HCT116 (cell line): Measurements from ENCODE around the gene TAS1R1. TPM values are rescaled to one million over a fixed set of nuclear protein-coding genes. Genes with fewer than 3 reads are reported as not detected.

ENCODE experiments used
- ATAC-seq: fragments of 200-7000 bp; cut with Tn5 transposase; 2 replicates; pipeline ENCODE4 v1.9.1; 2020; ENCODE audit warnings: mild to moderate bottlenecking, moderate library complexity
- BruUV-seq: library from RNA; stranded (reverse); fragments of 400-500 nt; replicated peaks from 2 replicates; lab custom pipeline; 2021; lab: Mats Ljungman, UMichigan
- CTCF ChIA-PET: fragments of 300-600 bp; sonication (Branson Sonifier 250); formaldehyde crosslinking; loops from one replicate; lab custom pipeline; 2021; ENCODE audit warnings: antibody characterized with exemption; lab: Charles Lee
- POLR2A ChIA-PET: fragments of 300-600, 350-600 bp; sonication (Branson Sonifier 250); formaldehyde crosslinking; loops from one replicate; lab custom pipeline; 2021; ENCODE audit warnings: antibody characterized with exemption; lab: Charles Lee
- RAD21 ChIA-PET, 2 experiments: fragments of 300-600 bp; sonication (Branson Sonifier 250); formaldehyde crosslinking; loops; one replicate each; lab custom pipeline; 2023; ENCODE audit warnings: low total read pairs in 2 of 2; ENCODE audit not compliant: uncharacterized antibody in 2 of 2, unreplicated experiment in 2 of 2, low non-redundant PET in 1 of 2; lab: Charles Lee
- DNase-seq: peaks from one replicate; pipeline ENCODE4 v3.0.0-alpha.2; 2010; ENCODE audit warnings: low read depth, low spot score
- H2AFZ ChIP-seq: fragments of 200-600 bp; shearing (Covaris generic), sonication (generic); 2 replicates; pipeline ENCODE4 v1.6.1; 2017; ENCODE audit warnings: low read depth, mixed run types, mixed read lengths, antibody characterized with exemption, low read length; ENCODE audit not compliant: poor library complexity, severe bottlenecking
- H3K27ac ChIP-seq: 2 replicates; pipeline ENCODE4 v1.5.1; 2012; ENCODE audit warnings: low read depth, low read length
- H3K27me3 ChIP-seq: fragments of 200-600 bp; sonication (generic); 2 replicates; pipeline ENCODE4 v1.6.1; 2016; ENCODE audit warnings: mixed run types, low read length, mixed read lengths; ENCODE audit not compliant: insufficient read depth
- H3K36me3 ChIP-seq, 2 experiments: fragments of 200-500 bp in 1 of 2; fragments of 200-600 bp in 1 of 2; sonication (Bioruptor generic) in 1 of 2; sonication (generic) in 1 of 2; 2 replicates each; pipeline versions ENCODE4 v1.5.1 to v1.6.1; 2014 to 2016; ENCODE audit warnings: low read length in 2 of 2, inconsistent platforms in 1 of 2, mixed read lengths in 1 of 2, mixed run types in 1 of 2; ENCODE audit not compliant: insufficient read depth in 2 of 2, control insufficient read depth in 1 of 2
- H3K4me1 ChIP-seq, 2 experiments: fragments of 200-600 bp in 1 of 2; sonication (generic) in 1 of 2; 2 replicates each; pipeline versions ENCODE4 v1.5.1 to v1.6.1; 2012 to 2017; ENCODE audit warnings: low read length in 2 of 2, inconsistent platforms in 1 of 2, mild to moderate bottlenecking in 1 of 2, mixed read lengths in 1 of 2, mixed run types in 1 of 2, moderate library complexity in 1 of 2; ENCODE audit not compliant: insufficient read depth in 2 of 2, control insufficient read depth in 1 of 2
- H3K4me2 ChIP-seq: fragments of 200-600 bp; sonication (generic); 2 replicates; pipeline ENCODE4 v1.6.1; 2017; ENCODE audit warnings: mixed run types, low read length, mixed read lengths
- H3K4me3 ChIP-seq, 2 experiments: fragments of 200-600 bp in 1 of 2; sonication (generic) in 1 of 2; replicated peaks in 1 of 2; 2 replicates each; pipeline ENCODE4 v1.5.1; 2011 to 2016; ENCODE audit warnings: low read length in 2 of 2, control low read depth in 1 of 2, low read depth in 1 of 2, mild to moderate bottlenecking in 1 of 2, mixed read lengths in 1 of 2, mixed run types in 1 of 2
- H3K79me2 ChIP-seq: fragments of 200-600 bp; sonication (generic); 2 replicates; pipeline ENCODE4 v1.6.1; 2017; ENCODE audit warnings: mild to moderate bottlenecking, mixed run types, low read length, moderate library complexity, mixed read lengths; ENCODE audit not compliant: insufficient read depth
- H3K9ac ChIP-seq: fragments of 200-600 bp; sonication (generic); 2 replicates; pipeline ENCODE4 v1.6.1; 2016; ENCODE audit warnings: low read length, mixed read lengths
- H3K9me2 ChIP-seq: fragments of 200-600 bp; sonication (generic), shearing (Covaris generic); 2 replicates; pipeline ENCODE4 v1.6.1; 2017; ENCODE audit warnings: mixed run types, mild to moderate bottlenecking, moderate library complexity; ENCODE audit not compliant: insufficient read depth
- H3K9me3 ChIP-seq, 2 experiments: fragments of 200-500 bp in 1 of 2; fragments of 200-600 bp in 1 of 2; sonication (Bioruptor generic) in 1 of 2; sonication (generic) in 1 of 2; 2 replicates each; pipeline ENCODE4 v1.6.1; 2014 to 2017; ENCODE audit warnings: low read length in 2 of 2, mixed read lengths in 2 of 2, inconsistent platforms in 1 of 2, low read depth in 1 of 2, mild to moderate bottlenecking in 1 of 2, mixed run types in 1 of 2, moderate library complexity in 1 of 2; ENCODE audit not compliant: control insufficient read depth in 1 of 2, insufficient read depth in 1 of 2
- H4K20me1 ChIP-seq: fragments of 200-600 bp; sonication (generic), shearing (Covaris generic); 2 replicates; pipeline ENCODE4 v1.6.1; 2017; ENCODE audit warnings: mixed run types, mild to moderate bottlenecking, moderate library complexity; ENCODE audit not compliant: insufficient read depth
- FOSL1 ChIP-seq: IDR thresholded peaks from 2 replicates; pipeline ENCODE4 v1.6.1; 2012; ENCODE audit warnings: low read depth
- JUND ChIP-seq: IDR thresholded peaks from 2 replicates; pipeline ENCODE4 v1.6.1; 2012
- MAX ChIP-seq: IDR thresholded peaks from 2 replicates; pipeline ENCODE4 v1.6.1; 2012
- POLR2A ChIP-seq: IDR thresholded peaks from 2 replicates; pipeline ENCODE4 v1.7.0; 2011; ENCODE audit warnings: borderline replicate concordance; ENCODE audit not compliant: insufficient read depth, insufficient read length; ENCODE audit errors: extremely low read depth
- ZBTB33 ChIP-seq: IDR thresholded peaks from 2 replicates; pipeline ENCODE4 v1.6.1; 2011; ENCODE audit warnings: mild to moderate bottlenecking, low read length, moderate library complexity; ENCODE audit not compliant: insufficient replicate concordance; ENCODE audit errors: extremely low read depth
- ZNF274 ChIP-seq: fragments of 200-500 bp; sonication (Bioruptor generic); IDR thresholded peaks from 2 replicates; pipeline ENCODE4 v1.6.1; 2014; ENCODE audit warnings: mild to moderate bottlenecking, low read depth, low read length, inconsistent platforms
- intact Hi-C: fragments of 100-400 bp; cut with micrococcal nuclease; formaldehyde crosslinking; loops from 2 replicates; pipeline ENCODE4 v1.10.0; 2022
- total RNA-seq: library from RNA; stranded (reverse); gene quantifications from one replicate; pipeline ENCODE4 v1.2.1, GENCODE V29; 2021; ENCODE audit not compliant: unreplicated experiment

The TAS1R1 gene
- total RNA-seq, 1 experiment from 2014 or later: not detected

- no peak for ATAC-seq
- no TSS peak for BruUV-seq
- H3K36me3 ChIP-seq: peaks cover 22 to 80% of the 10 kb centered on the region in 2 experiments; a peak in 3 of 4 replicates
Observed at GRCh38 chr1:6596351-6596750, 41.2 kb downstream of the TAS1R1 start.

More at GRCh38 chr1:6596351-6596750, 41.2 kb downstream of the TAS1R1 start:
- intact Hi-C loops: no loop called here
- ChIA-PET CTCF (no interaction called here), RAD21 (no interaction called here), POLR2A (no interaction called here)
- H3K9me3 ChIP-seq: no peaks in the 10 kb centered on the region
- H3K27me3 ChIP-seq: no peaks in the 10 kb centered on the region
- no peak for TF ChIP-seq ZNF274
- no peak for TF ChIP-seq MAX
- no peak for TF ChIP-seq POLR2A
- TF ChIP-seq FOSL1: no peak
- TF ChIP-seq JUND: no peak
- no peak for TF ChIP-seq ZBTB33
- no peak overlapping the region for H3K4me2 ChIP-seq
- no peak for DNase-seq
- H3K9ac ChIP-seq: no peak overlapping the region
- H3K4me3 ChIP-seq: no peak overlapping the region
- peaks cover 14% of the 10 kb centered on the region; the same call in 1 of the 2 replicates for H4K20me1 ChIP-seq
- H3K79me2 ChIP-seq: peaks cover 89% of the 10 kb centered on the region
- H3K4me1 ChIP-seq: peaks cover 8 to 14% of the 10 kb centered on the region in 2 experiments
- no peaks in the 10 kb centered on the region for H3K9me2 ChIP-seq
- no peak overlapping the region for H2AFZ ChIP-seq
- H3K27ac ChIP-seq: no peak overlapping the region
